Prostate gland (tissue), 2 donors: Measurements from ENCODE around the gene TRIM24.

Source experiments
- POLR2A ChIP-seq: fragments of 450-650 bp; IDR thresholded peaks from one replicate; pipeline ENCODE4 v1.6.1; 2016; ENCODE audit warnings: antibody characterized with exemption, mild to moderate bottlenecking
- POLR2AphosphoS5 ChIP-seq: sonication (generic); formaldehyde crosslinking; IDR thresholded peaks from one replicate; pipeline ENCODE4 v1.6.1; 2017; ENCODE audit warnings: antibody characterized with exemption
- TF ChIP-seq, protein P1 (sequence below), 4 experiments: fragments of 200-600 bp in 2 of 4; fragments of 450-650 bp in 2 of 4; sonication (generic) in 2 of 4; IDR thresholded peaks; 1 replicate in 3 of 4; 2 replicates in 1 of 4; pipeline ENCODE4 v1.5.1; 2016 to 2019; ENCODE audit warnings: antibody characterized with exemption in 4 of 4, mild to moderate bottlenecking in 2 of 4, moderate library complexity in 2 of 4

DNA sequence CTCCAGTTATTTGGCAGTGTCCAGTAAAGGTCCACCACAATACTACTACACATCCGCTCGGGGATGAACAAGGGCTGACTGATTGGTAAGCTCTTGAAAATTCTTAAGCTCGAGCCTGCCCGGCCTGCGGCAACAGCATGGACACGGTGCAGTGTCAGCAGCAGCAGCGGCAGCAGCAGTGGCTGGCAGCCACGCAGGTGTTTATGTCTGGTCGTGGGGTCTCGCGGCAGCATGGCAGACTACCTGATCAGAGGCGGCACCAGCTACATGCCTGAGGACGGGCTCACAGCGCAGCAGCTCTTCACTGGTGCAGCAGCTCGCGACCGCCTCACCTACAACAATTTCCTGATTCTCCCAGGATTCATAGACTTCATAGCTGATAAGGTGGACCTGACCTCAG is 19.6 kb upstream of the TRIM24 start:
- TF ChIP-seq, protein P1, sequence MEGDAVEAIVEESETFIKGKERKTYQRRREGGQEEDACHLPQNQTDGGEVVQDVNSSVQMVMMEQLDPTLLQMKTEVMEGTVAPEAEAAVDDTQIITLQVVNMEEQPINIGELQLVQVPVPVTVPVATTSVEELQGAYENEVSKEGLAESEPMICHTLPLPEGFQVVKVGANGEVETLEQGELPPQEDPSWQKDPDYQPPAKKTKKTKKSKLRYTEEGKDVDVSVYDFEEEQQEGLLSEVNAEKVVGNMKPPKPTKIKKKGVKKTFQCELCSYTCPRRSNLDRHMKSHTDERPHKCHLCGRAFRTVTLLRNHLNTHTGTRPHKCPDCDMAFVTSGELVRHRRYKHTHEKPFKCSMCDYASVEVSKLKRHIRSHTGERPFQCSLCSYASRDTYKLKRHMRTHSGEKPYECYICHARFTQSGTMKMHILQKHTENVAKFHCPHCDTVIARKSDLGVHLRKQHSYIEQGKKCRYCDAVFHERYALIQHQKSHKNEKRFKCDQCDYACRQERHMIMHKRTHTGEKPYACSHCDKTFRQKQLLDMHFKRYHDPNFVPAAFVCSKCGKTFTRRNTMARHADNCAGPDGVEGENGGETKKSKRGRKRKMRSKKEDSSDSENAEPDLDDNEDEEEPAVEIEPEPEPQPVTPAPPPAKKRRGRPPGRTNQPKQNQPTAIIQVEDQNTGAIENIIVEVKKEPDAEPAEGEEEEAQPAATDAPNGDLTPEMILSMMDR (IDR thresholded peaks at IDR 0.05) = no peak
- no peak for TF ChIP-seq POLR2A
- no peak for TF ChIP-seq POLR2AphosphoS5
